Measurements from ENCODE around the gene POMGNT2.

Gene POMGNT2

DNA sequence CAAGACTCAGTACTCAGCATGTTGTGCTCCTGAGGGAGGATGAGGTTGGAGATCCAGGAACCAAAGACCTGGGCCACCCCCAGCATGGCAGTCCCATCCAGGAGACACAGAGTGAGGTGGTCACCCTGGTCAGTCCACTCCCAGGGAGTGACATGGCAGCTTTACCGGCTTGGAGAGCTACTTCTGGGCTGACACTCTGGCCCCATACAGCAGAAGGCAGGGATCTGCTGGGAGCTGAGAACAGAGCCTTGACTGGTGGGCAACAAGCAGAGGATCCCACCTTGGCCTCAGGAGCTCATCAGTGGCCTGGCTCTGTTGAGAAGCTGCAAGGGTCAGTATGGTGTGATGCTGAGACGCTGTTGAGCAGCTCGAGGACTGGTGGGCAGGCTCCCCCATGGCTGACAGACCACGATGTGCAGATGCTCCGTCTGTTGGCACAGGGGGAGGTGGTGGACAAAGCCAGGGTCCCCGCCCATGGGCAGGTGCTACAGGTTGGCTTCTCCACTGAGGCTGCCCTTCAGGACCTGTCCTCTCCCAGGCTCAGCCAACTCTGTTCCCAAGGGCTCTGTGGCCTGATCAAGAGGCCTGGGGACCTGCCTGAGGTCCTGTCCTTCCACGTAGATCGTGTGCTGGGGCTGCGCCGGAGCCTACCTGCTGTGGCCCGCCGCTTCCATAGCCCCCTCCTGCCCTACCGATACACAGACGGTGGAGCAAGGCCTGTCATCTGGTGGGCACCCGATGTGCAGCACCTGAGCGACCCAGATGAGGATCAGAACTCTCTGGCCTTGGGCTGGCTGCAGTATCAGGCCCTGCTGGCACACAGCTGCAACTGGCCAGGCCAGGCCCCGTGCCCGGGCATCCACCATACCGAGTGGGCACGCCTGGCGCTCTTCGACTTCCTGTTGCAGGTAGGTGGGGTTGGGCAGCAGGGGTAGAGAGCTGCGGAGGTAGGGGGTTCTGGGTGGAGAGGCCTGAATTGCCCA, 72.9 kb downstream of the POMGNT2 start:
- no peak for DNase-seq
- in situ Hi-C loops (cut with HindIII; ENCODE audit: low pct_ligation_motif_present, low pct_unique_long_range_greater_than_20kb, low sequenced_read_pairs) = no loop called here

DNA sequence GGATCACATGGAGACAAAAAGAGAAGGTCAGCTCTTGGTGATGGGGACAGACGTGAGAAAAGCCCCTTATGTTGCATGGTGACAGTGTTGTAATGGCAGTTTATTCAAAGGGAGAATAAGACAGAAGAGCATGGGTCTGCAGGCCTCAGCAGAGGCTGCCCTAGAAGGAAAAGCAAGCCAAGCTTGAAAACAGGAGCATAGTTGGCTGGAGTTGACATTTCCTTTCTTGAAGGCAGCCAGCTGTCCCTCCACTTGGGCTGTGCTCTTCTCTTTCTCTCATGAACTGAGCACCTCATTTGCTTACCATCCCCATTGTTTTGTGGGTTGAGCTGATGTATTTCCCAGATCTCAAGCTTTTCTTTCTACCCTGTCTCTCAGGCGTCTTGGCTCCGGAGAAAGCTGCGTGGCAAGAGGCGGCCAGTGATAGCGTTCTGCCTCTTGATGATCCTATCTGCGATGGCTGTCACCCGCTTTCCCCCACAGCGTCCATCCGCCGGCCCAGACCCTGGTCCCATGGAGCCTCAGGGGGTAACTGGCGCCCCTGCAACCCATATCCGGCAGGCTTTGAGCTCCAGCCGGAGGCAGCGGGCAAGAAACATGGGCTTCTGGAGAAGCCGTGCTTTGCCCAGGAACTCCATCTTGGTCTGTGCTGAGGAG, 73.9 kb downstream of the POMGNT2 start:
- in situ Hi-C loops (cut with HindIII; ENCODE audit: low pct_ligation_motif_present, low pct_unique_long_range_greater_than_20kb, low sequenced_read_pairs) = no loop called here
- no peak for DNase-seq

GRCh38 chr3:43031485-43031884, 74.4 kb downstream of the POMGNT2 start:
- in situ Hi-C loops (cut with HindIII; ENCODE audit: low pct_ligation_motif_present, low pct_unique_long_range_greater_than_20kb, low sequenced_read_pairs) = no loop called here
- no peak for DNase-seq

- in situ Hi-C loops (cut with HindIII; ENCODE audit: low pct_ligation_motif_present, low pct_unique_long_range_greater_than_20kb, low sequenced_read_pairs) = no loop called here
- DNase-seq = no peak
Measured at GRCh38 chr3:43030162-43030935, 75.5 kb downstream of the POMGNT2 start.
